HG03439 (cell line): ENCODE data around the gene BRAF.
"Not testable (repeated sequence)": the region's sequence is repeated elsewhere in the genome, so short reads cannot be mapped to it uniquely, and the experiment has no call there.

Experiments used
- ATAC-seq: cut with Tn5 transposase; IDR thresholded peaks from one replicate; pipeline ENCODE4 v1.9.1; 2021; ENCODE audit warnings: mild to moderate bottlenecking, moderate library complexity; ENCODE audit not compliant: unreplicated experiment

Gene BRAF

DNA sequence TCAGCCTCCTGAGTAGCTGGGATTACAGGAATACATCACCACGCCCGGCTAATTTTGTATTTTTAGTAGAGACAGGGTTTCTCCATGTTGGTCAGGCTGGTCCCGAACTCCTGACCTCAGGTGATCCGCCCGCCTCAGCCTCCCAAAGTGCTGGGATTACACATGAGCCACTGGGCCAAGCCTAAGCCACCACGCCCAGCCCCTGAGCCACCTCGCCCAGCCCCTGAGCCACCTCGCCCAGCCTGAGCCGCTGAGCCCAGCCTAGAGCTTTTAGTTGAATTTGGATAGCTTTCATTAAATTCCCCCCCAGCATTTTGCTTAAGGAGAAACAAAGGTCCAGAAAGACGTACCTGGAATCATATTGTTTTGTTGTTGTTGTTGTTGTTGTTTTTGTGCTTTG is 254.9 kb downstream of the BRAF start:
- ATAC-seq: not testable (repeated sequence)

DNA sequence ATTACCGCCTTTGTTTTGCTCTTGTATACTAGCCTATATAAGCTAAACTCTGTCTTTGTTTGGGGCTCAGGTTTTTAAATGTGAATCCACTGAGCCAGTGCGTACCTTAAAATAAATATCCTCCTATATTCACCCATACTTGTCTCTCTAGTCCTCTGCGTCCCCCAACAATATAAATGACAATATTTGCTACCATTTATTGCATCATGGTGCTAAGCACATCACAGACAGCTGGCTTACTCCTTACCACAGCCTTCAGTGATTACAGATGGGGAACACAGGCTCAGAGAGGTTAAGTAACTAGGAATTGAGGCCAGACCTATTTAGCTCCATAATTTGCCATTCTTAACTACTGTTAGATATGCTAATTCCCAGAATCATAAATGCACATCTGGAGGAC is 255.4 kb downstream of the BRAF start:
- ATAC-seq: no peak
